ENCODE data around the gene OTOP2.

GRCh38 chr17:74874615-74875037, 49.4 kb upstream of the OTOP2 start:
- TF ChIP-seq CTCF (IDR thresholded peaks at IDR 0.05) (no peak), POLR2AphosphoS5 (IDR thresholded peaks at IDR 0.05) (no peak)

Data from transverse colon (tissue), 4 donors.